HPDE6-E6E7 (cell line): ENCODE measurements around the gene PITPNM3.
"Not testable (repeated sequence)": the region's sequence is repeated elsewhere in the genome, so short reads cannot be mapped to it uniquely, and the experiment has no call there.

Experiments used
- DNase-seq: peaks from one replicate; pipeline ENCODE4 v3.0.0; 2011; ENCODE audit warnings: missing footprints; ENCODE audit errors: extremely low spot score

PITPNM3 gene

DNA sequence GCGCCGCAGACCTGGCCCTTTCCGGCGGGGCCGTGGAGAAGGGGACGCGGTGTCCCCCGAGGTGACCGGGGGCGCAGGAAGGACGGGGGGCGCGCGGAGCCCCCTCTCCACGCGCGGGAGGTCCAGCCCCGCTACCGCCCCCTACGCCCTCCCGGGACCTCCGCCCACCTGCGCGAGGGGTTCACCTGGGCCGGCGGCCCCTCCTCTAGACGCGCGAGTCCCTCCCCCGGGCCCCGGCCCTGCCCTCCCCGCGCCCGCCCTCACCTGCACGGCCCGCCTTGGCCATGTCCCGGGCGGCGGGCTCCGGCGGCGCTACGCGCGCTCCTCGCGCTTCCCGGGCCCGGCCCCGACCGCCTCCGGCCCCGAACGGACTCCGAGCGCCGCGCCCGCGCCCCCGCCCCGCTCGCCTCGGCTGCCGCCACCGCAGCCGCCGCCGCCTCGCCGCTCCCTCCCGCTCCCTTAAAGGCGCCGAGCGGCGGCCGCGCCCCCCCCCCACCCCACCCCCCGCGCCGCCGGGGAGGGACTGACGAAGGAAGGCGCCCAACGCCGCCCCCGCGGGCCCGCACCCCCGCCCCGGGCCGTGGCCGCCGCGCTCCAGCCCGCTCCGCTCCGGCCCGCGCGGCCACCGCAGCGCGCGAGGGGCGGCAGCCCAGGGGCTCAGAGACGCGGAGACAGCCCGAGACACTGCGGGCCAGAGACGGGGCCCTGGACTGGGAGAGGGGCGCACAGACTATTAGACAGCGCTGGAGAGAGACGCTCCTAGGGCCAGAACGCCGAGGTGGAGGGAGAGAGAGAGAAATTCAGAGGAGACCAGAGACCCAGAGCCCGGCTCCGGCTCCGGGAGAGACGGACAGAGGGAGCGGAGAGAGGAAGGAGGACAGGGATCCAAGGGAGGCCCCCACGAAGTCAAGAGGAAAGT lies at the start of gene PITPNM3:
Gene PITPNM3, minus strand, starts transcription at position 435 of the 919 bp plus-strand sequence. Its CDS starts 149 bp downstream, at position 286.
- DNase-seq = no peak

DNA sequence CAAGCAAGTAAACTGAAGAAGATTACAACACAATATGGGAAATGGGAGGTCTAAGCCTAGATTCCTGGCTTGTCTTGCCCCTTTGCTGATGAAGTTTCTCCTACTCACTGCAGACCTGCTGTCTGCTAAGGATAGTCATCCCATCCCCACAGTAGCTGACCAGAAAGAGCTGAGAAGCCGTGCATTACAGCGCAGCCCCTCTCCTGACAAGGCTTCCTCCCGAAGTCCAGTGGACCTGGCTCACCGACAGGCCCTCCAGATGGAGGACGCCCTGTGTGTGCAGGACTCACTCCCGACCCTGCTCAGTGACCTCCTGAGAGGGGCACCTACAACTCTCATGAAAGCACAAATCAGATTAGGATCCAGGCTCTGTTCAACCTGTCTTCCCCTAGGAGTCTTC lies 48.8 kb upstream of the PITPNM3 start:
- DNase-seq = no peak

DNA sequence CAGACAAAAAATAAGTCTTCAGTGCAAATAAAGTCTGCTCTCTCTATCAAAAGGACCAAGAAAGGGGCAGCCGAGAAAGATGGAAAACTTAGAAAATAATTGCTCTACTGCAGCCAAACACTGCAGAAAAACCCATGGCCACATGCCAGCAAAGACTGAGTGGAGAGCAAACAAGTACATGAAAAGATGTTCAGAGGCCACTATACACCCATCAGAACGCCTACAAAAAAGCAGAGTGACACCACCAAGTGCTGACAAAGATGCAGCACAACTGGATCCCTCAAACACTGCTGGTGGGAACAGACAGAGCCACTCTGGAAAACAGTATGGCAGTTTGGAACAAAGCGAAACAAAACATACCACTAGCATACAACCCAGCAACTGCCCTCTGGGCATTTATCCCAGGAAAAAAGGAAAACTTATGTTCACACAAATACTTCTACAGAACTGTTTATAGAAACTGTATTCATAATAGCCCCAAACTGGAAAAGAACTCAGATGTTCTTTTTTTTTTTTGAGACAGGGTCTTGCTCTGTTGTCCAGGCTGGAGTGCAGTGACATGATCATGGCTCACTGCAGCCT lies 47.5 kb upstream of the PITPNM3 start:
- DNase-seq = no peak

DNA sequence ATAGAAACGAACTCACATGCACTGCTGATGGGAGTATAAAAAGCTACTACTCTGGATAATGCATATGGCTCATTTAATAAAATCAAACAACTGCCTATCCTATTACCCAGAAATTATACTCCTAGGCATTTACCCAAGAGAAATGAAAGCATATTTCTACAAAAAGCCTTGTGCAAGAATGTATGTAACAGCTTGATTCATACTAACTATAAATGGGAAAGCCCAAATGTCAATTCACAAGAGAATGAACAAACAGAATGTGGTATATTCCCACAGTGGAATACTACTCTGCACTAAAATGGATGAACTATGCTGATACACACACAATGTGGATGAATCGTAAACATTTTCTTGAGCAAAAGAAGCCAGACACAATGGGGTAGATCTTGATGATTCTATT lies 45.8 kb upstream of the PITPNM3 start:
- no peak for DNase-seq

DNA sequence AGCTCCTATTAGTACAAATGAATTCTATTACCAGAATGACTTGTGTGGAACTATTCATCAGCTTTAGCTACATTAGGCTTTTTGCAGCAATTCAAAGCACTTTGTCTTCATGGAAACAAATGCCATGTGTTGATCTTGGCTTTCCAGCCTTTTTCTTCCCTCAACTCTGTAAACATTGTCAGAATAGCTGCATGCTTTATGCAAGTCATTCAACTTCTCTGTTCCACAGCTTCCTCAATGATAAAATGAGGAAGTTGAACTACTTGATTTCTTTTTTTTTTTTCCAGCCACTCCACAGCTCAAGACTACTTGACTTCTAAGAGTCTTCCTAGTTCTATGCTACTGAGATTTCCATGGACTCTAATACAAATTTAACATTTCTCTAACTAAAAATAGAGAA lies 43.0 kb upstream of the PITPNM3 start:
- DNase-seq = no peak

DNA sequence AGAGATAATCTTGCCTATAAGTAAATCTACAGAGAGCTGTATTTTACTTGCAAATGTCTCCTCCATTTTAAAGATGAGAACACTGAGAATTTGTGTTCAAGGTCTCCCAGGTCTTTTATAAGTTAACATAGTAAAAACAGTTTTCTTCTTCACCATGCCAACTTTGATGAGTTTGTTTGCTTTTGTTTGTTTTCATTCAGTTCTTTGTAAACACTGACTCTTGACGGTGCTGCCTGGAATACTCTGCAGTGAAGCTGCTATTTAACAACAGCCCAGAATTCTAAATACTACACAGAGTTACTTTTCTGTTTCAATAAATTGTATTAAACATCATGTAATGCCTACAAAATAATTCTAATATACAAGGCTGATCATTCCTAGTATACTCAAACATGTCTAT lies 41.4 kb upstream of the PITPNM3 start:
- no peak for DNase-seq

DNA sequence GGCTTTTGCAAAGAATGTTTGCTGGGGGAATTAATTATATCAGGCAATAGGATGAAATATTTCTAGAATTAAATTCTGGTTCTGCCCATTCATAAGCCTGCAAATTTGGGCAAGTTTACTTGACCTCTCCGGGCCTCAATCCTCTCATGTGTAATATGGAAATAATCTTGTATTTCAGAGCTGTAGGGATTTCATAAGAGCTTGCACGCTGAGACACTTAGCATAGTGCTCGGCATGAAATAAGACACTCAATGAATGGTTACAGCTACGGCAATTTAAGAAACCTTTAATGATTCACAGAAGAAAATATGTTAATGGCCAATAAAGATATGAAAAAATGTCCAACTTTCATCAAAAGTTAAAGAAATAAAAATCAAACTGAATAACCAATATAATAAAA lies 40.6 kb upstream of the PITPNM3 start:
- DNase-seq = no peak

DNA sequence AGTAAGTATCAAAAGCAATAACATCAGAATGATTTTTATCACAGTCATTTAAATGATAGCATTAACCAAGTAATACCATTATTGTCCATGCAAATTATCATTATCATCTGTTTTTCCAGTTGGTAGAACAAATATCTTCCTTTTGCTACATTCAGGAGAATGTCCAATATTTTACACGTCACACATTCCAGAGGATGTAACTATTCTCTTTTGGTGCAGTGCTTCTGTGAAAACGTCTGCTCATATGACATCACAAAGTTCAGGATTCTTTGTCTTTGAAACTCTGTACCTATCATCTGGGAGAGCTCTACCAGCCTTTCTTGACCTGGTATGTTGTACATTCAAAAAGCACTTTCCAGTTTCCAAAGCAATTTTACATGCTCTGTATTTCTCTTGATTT lies 40.2 kb upstream of the PITPNM3 start:
- no peak for DNase-seq

DNA sequence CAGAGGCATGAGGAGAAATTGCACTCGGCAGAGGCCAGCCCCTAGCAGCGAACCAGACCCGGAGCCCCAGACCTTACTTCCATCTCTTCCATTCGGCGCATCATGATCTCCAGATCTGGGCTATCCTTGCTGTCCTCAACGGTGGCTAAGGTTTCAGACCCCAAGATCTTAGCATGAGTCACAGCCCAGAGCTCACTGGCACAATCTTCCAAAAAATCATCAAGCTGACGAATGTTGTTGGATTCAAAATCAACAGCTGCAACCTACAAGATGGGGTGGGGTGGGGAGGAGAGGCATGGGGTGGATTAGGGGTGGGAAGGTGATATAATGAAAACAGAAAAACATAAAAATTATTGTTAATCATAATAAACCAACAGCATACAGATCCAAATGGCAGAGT lies 39.7 kb upstream of the PITPNM3 start:
- DNase-seq = no peak

DNA sequence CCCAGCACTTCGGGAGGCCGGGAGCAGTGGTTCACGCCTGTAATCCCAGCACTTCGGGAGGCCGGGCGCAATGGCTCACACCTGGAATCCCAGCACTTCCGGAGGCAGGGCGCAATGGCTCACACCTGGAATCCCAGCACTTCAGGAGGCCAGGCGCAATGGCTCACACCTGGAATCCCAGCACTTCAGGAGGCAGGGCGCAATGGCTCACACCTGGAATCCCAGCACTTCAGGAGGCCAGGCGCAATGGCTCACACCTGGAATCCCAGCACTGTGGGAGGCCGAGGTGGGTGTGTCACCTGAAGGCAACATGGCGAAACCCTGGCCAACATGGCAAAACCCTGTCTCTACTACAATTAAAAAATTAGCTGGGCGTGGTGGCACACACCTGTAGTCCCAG lies 37.0 kb upstream of the PITPNM3 start:
- not testable (repeated sequence) for DNase-seq

DNA sequence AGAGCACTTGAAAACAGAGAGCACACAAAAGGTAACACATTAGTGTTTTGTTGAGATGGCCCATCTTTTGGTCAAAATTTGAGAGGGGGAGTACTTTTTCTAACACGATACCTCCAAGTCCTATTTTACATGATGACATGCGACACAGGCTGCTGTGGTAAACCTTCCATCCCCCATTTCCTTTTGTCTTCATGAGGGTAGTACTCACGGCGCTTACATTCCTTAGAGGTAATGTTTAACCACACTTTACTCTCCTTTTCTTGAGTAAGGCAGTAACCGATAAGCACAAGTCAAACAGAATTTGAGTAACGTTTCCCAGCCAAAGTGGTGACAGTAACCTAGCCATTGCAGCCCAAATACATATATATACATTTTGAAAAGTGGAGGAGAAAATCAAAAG lies 35.8 kb upstream of the PITPNM3 start:
- DNase-seq = no peak

DNA sequence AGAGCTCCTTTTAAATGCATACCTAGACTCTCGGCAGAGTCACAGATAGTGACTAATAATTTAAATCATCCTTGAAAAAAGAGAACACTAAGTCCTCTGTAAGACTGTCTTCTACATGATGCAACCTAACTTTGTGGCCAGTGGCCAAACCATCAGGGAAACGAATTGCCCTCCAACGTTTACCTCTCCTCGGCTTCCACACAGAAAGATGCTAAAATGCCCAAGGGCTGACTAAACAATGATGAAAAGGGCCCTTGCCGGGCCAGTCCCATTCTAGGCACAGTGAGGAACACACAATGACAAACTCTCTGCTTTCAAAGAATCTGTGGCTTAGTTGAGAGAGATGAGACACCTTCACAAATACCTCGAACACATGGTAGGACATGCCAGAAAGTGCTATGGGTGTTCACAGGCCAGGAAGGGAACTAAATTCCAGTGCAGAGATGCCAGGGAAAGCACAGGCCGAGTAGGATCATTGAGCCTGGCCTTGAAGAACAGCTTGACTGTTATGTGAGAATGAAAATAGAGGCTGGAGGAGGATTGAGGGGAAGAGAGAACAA lies 35.3 kb upstream of the PITPNM3 start:
- DNase-seq = no peak

DNA sequence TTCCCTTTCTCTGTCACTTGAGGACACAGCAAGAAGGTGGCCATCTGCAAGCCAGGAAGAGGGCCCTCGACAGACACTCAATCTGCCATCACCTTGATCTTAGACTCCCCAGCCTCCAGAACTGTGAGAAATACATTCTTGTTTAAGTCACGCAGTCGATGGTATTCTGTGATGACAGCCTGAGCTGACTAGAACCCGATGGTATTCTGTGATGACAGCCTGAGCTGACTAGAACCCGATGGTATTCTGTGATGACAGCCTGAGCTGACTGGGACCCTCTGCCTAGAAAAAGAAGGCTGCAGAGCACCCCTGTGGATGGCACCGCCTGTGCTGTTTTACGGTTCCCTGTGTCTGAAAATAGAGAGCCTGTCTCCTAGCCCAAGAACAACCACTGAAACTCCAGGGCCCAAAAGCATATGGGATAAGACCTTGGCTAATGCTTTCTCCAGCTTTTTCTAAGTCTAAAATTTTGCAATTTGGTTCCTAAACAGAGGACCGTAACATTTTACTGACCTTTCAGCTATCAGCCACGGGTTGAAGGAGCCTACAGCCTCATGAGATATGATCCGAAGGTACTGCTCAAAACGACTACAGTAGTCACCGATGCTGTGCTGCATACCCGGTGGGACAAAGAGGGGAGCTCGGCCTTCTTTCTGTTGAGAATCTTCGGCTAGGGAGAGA lies 33.1 kb upstream of the PITPNM3 start:
- DNase-seq = no peak

DNA sequence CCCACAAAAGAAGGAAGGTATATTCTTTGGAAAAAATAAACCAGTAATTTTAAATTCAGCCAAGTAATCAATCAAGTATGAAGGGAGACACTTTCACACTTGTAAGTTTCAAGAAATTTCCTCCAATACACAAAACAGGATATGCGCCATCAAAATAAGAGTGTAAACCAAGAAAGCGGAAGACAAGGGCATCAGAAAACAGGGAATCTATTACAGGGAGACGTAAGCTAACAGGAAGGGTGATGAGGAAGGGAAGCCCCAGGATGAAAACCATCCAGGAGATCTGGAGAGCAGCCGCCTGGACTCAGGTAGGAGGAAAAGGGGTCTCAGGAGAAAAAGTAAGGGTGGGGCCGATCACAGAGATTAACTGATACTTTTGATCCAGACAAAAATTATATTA lies 31.8 kb upstream of the PITPNM3 start:
- DNase-seq = no peak

DNA sequence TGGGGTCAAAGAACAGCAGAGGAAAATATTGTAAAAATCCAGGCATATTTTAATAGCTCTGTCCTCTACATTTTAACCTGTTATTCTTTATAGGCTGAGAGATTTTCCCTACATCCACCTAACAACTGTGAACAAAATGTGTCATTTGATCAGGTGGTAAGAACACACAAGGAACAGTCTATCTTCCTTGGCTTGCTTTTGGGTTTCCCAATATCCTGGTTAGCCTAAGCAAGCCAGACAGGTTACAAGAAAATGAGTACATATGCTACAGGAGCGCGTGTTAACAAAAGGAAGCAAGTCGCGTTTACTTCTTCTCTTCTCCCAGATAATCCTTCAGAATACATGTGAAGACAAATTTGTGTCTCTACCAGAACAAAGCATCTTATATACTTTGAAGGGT lies 31.0 kb upstream of the PITPNM3 start:
- no peak for DNase-seq

DNA sequence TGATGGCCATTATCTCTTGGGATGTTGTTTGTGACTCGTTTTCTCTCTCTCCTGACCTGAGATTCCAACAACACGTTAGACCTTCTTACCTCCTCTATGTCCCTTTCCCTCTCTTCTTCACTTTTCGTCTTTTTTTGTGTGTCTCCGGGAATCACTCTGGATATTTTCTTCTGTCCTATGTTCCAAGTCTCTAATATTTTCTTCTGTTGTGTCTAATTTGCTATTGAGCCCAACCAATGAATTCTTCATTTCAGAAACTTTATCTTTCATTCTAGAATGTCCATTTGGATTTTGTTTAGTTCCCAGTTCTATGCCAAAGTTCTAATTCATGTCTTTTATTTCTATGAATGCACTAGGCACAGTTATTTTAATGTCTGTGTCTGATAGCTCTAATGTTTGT lies 27.1 kb upstream of the PITPNM3 start:
- no peak for DNase-seq

DNA sequence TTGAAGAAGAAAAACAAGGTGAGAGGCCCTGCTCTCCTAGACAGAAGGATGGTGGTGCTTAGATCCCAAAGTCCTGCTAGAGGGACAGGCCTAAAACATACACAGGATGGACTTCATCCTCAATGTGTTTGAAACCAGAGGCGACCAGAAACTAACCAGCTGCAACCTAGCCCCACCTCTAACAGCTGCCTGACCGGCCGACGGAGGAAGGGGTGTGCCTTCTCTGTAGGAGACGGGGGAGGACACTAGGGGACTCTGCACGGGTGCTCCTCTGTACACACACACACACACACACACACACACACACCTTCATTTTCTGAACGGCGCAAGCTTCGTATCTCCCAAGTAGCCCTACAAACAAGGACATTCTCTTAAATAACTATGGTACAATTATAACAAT lies 24.3 kb upstream of the PITPNM3 start:
- DNase-seq = no peak

DNA sequence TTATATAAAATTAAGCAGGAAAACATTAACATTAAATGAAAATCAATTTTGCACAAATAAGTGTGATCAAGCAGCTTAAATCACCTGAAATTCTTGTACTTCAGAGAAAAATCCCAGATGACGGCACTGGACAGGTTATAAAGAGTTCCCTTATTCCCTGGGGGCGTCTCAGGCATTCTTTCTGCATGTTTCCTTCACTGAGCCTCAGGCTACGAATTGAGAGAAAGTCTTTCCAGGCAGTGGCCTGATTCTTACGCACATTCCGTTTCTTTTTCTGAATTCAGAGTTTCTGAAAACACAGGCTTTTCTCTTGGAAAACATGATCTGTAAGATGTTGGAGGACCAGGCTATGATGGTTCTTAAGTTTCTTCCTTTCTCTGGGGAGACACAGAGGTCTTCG lies 22.1 kb upstream of the PITPNM3 start:
- no peak for DNase-seq

DNA sequence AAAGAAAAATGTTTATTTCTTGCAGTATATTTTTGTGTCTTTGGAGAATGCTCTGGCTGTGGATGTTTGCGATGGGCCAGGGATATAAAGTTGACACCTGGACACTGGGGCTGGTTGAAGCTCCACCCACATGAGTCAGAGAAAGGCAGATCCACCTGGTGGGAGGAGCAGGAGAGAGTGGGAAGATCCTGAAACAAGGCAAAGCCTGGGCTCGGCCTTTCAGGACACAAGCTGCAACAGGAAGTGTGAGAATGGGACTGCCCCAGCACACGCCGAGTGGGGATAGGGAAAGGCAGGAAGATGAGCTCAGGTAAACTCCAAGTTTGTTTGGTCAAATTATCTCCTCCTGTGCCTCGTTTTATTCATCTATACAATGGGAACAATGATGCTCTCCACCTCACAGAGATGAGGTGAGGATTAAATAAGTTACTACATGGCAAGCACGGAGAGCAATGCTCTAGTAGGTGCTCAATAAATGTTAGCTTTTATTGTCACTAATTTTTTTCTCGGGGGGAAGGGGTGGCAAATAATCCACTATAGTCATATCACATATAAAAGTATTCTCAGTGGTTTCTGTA lies 21.4 kb upstream of the PITPNM3 start:
- DNase-seq = peak; percentile 90

DNA sequence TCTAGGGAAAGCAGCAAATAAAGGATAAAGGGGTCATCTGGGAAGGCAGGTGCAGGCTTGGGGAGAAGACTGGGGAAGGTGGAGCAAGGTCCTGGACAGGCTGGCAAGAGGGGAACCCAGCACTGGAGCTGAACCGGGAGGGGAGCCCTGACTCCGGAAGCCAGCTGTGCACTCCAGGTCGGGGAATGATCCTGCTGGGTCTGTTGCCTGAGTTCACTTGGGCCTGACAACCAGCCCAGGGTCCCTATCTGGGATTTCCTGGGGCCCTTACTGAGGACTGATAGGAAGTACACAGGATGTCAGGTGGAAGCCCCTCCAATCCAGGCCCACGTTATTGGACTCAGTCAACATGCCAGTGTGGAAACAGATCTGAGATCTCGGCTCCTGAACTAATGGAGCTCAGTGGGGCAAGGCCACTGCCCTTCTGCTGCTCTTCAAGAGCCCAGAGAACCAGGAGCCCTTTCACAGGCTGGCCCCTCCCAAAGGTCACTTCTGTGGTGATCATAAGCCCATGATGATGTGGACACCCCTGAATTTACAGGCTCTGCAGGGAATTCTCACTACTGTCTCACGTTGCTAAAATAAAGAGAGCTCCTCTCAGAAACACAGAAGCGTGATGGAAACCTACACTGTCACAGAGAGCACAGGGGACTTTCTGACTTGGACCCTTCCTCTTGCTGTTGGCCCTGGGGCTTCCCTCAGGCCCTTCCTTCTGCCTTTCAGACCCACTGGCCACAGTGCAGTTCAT lies 19.9 kb upstream of the PITPNM3 start:
- no peak for DNase-seq

DNA sequence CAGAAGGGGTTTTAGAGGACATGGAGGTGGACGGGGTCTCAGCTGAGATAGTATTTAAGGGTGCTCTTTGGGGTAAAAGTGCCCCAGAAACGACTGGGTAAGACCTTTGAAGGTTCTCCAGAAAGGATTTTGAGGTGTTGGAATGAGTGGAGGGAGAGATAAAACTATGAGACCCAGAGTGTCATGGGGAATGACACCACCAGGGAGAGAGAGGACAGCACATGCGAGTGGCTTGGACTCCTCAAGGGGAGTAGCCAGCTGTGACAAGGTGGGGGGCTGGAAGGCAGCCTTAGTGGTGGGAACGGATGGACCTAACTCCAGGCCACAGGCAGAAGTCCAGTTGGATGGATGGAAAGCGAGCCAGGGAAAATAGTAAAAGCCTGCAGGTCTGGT lies 19.2 kb upstream of the PITPNM3 start:
- no peak for DNase-seq
